HG03354 (cell line): Measurements from ENCODE around the gene IL24.
A peak's percentile ranks its signal among the peaks of the same experiment; 100 is the strongest.

Experiments
- ATAC-seq: cut with Tn5 transposase; IDR thresholded peaks from one replicate; pipeline ENCODE4 v1.9.1; 2021; ENCODE audit warnings: mild to moderate bottlenecking; ENCODE audit not compliant: unreplicated experiment, poor library complexity, severe bottlenecking

The IL24 gene

GRCh38 chr1:206946261-206946660, 49.0 kb downstream of the IL24 start, which contains the start of gene PIGR:
Gene PIGR (minus strand): TSS chr1:206946466. CDS start chr1:206940531, 5,935 bp downstream.
- no peak for ATAC-seq

- no peak for ATAC-seq
Measured at GRCh38 chr1:206947255-206947654, 50.0 kb downstream of the IL24 start.

GRCh38 chr1:206949208-206949607, 52.0 kb downstream of the IL24 start:
- no peak for ATAC-seq

DNA sequence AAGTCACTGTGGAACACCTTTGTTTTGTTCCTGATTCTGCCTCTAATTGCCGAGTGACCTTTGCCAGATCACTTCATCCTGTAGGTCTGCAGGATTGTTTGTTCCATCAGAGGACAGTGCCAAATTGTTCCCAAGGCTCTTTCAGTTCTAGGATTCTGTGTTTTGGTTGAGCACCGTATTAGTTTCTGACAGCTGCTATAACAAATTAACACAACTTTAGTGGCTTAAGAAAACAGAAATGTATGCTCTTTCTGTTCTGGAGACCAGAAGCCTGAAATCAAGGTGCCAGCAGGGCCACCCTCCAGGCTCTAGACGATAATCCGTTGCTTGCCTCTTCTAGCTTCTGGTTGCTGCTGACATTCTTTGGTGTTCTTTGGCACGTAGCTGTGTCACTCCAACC, 52.4 kb downstream of the IL24 start:
- ATAC-seq, result no peak

- peak; percentile 60 for ATAC-seq
Measured at GRCh38 chr1:206951318-206952100, 54.3 kb downstream of the IL24 start.

- ATAC-seq, result peak; percentile 37
Measured at GRCh38 chr1:206952171-206952570, 54.9 kb downstream of the IL24 start.

- ATAC-seq, result no peak
Measured at GRCh38 chr1:206953126-206953525, 55.9 kb downstream of the IL24 start.

GRCh38 chr1:206953626-206954025, 56.4 kb downstream of the IL24 start:
- ATAC-seq, result no peak
